Endothelial cell of umbilical vein (primary cell): ENCODE measurements around the gene ABTB2. TPM values are rescaled to one million over a fixed set of nuclear protein-coding genes. Genes with fewer than 3 reads are reported as not detected.

ENCODE experiments used
- BruUV-seq: library from RNA; stranded (reverse); fragments of 400-500 nt; replicated peaks from 2 replicates; lab custom pipeline; 2021; lab: Mats Ljungman, UMichigan
- CTCF ChIA-PET: fragments of 300-600, 350-600 bp; sonication (Branson Sonifier 250); formaldehyde crosslinking; loops from one replicate; lab custom pipeline; 2021; ENCODE audit warnings: antibody characterized with exemption, inconsistent platforms; lab: Charles Lee
- POLR2A ChIA-PET: fragments of 300-600, 350-600 bp; sonication (Branson Sonifier 250); formaldehyde crosslinking; loops from one replicate; lab custom pipeline; 2021; ENCODE audit warnings: antibody characterized with exemption, inconsistent platforms; lab: Charles Lee
- DNase-seq: peaks from one replicate; pipeline ENCODE4 v3.0.0-alpha.2; 2011; ENCODE audit warnings: low read depth, low spot score
- FAIRE-seq: peaks from 2 replicates; lab custom pipeline; 2011; peaks lifted over from hg19 to GRCh38; lab: Jason Lieb, UNC
- H2AFZ ChIP-seq: 2 replicates; pipeline ENCODE4 v1.6.0; 2012; ENCODE audit warnings: low read depth, low read length, control low read depth, inconsistent platforms
- H3K27ac ChIP-seq: 2 replicates; pipeline ENCODE4 v1.5.1; 2011; ENCODE audit warnings: low read depth, mild to moderate bottlenecking, control low read depth, low read length, moderate library complexity; ENCODE audit not compliant: insufficient read depth
- H3K27me3 ChIP-seq, 2 experiments: 2 replicates each; pipeline versions ENCODE4 v1.6.0 to v1.6.1; 2011; ENCODE audit warnings: low read length in 2 of 2, mixed read lengths in 1 of 2; ENCODE audit not compliant: control insufficient read depth in 2 of 2, insufficient read depth in 2 of 2
- H3K36me3 ChIP-seq, 2 experiments: 2 replicates in 1 of 2; 3 replicates in 1 of 2; pipeline ENCODE4 v1.5.1; 2011; ENCODE audit warnings: low read length in 2 of 2, mild to moderate bottlenecking in 1 of 2, moderate library complexity in 1 of 2; ENCODE audit not compliant: control insufficient read depth in 2 of 2, insufficient read depth in 2 of 2; ENCODE audit errors: extremely low read depth in 1 of 2
- H3K4me1 ChIP-seq: 3 replicates; pipeline ENCODE4 v1.5.1; 2011; ENCODE audit warnings: mild to moderate bottlenecking, low read length; ENCODE audit not compliant: control insufficient read depth, insufficient read depth; ENCODE audit errors: extremely low read depth
- H3K4me2 ChIP-seq: 2 replicates; pipeline ENCODE4 v1.6.1; 2011; ENCODE audit warnings: low read length, control low read depth, mixed read lengths; ENCODE audit not compliant: insufficient read depth
- H3K4me3 ChIP-seq, 3 experiments: fragments of 200-600 bp in 1 of 3; sonication (generic), shearing (Covaris generic) in 1 of 3; replicated peaks in 1 of 3; 2 replicates each; pipeline ENCODE4 v1.5.1; 2011 to 2016; ENCODE audit warnings: control low read depth in 3 of 3, low read length in 3 of 3, mild to moderate bottlenecking in 2 of 3, inconsistent platforms in 1 of 3, low read depth in 1 of 3, moderate library complexity in 1 of 3; ENCODE audit not compliant: insufficient read depth in 1 of 3
- H3K79me2 ChIP-seq: 2 replicates; pipeline ENCODE4 v1.6.0; 2012; ENCODE audit warnings: low read length, inconsistent platforms; ENCODE audit not compliant: control insufficient read depth, insufficient read depth
- H3K9ac ChIP-seq: replicated peaks from 2 replicates; pipeline ENCODE3; 2011; ENCODE audit warnings: low read length, control low read depth; ENCODE audit not compliant: insufficient read depth; ENCODE audit errors: extremely low read depth
- H3K9me1 ChIP-seq: replicated peaks from 3 replicates; pipeline ENCODE4 v1.6.0; 2011; ENCODE audit warnings: mild to moderate bottlenecking, low read length; ENCODE audit not compliant: control insufficient read depth, insufficient read depth; ENCODE audit errors: extremely low read depth
- H3K9me3 ChIP-seq: replicated peaks from 2 replicates; pipeline ENCODE4 v1.5.1; 2012; ENCODE audit warnings: low read length, inconsistent platforms; ENCODE audit not compliant: control insufficient read depth, insufficient read depth
- H4K20me1 ChIP-seq: replicated peaks from 2 replicates; pipeline ENCODE3; 2011; ENCODE audit warnings: mild to moderate bottlenecking, low read length; ENCODE audit not compliant: control insufficient read depth, insufficient read depth; ENCODE audit errors: extremely low read depth
- CTCF ChIP-seq, 2 donors: IDR thresholded peaks; 1 replicate in 1 of 2; 2 replicates in 1 of 2; pipeline ENCODE4 v1.5.1; 2011; ENCODE audit warnings: low read length in 2 of 2, mild to moderate bottlenecking in 2 of 2, moderate library complexity in 2 of 2, control low read depth in 1 of 2, inconsistent platforms in 1 of 2, low read depth in 1 of 2; ENCODE audit not compliant: insufficient read depth in 1 of 2; ENCODE audit errors: extremely low read depth in 1 of 2
- EZH2 ChIP-seq: IDR thresholded peaks from 2 replicates; pipeline ENCODE4 v1.6.1; 2012; ENCODE audit warnings: borderline replicate concordance, low read depth, mild to moderate bottlenecking, moderate library complexity, low read length, inconsistent platforms; ENCODE audit not compliant: severe bottlenecking
- FOS ChIP-seq: IDR thresholded peaks from 2 replicates; pipeline ENCODE4 v1.6.1; 2011; ENCODE audit warnings: mild to moderate bottlenecking, low read length, moderate library complexity, borderline replicate concordance; ENCODE audit not compliant: insufficient read depth
- GATA2 ChIP-seq: IDR thresholded peaks from 2 replicates; pipeline ENCODE4 v1.7.0; 2011; ENCODE audit warnings: low read depth, mild to moderate bottlenecking, moderate library complexity, mixed read lengths, low read length; ENCODE audit not compliant: insufficient read length, insufficient read depth
- JUN ChIP-seq: IDR thresholded peaks from 2 replicates; pipeline ENCODE4 v1.6.1; 2011; ENCODE audit warnings: borderline replicate concordance, low read depth; ENCODE audit not compliant: insufficient read length, insufficient read depth
- MAX ChIP-seq: IDR thresholded peaks from 2 replicates; pipeline ENCODE4 v1.6.1; 2011; ENCODE audit not compliant: insufficient read depth, insufficient read length
- MYC ChIP-seq: IDR thresholded peaks from one replicate; pipeline ENCODE4 v1.6.1; 2011; ENCODE audit warnings: mild to moderate bottlenecking, low read depth, low read length
- POLR2A ChIP-seq: IDR thresholded peaks from 2 replicates; pipeline ENCODE4 v1.6.1; 2012; ENCODE audit warnings: low read depth, mild to moderate bottlenecking, control low read depth, low read length
- POLR2AphosphoS5 ChIP-seq: IDR thresholded peaks from 2 replicates; pipeline ENCODE4 v1.6.1; 2012; ENCODE audit warnings: low read depth, mild to moderate bottlenecking, control low read depth, low read length, moderate library complexity; ENCODE audit not compliant: insufficient read depth
- dilution Hi-C: fragments of 300-500 bp; cut with MboI; formaldehyde crosslinking; loops from one replicate; pipeline ENCODE4 v1.15.0; 2019; ENCODE audit warnings: low sequenced_read_pairs; ENCODE audit not compliant: extremely low pct_ligation_motif_present
- intact Hi-C: fragments of 100-400 bp; cut with micrococcal nuclease; formaldehyde crosslinking; loops from one replicate; pipeline ENCODE4 v1.10.0; 2022
- polyA plus RNA-seq, 4 experiments: library from polyadenylated mRNA; depleted of rRNA in 3 of 4; stranded (reverse) in 3 of 4; unstranded in 1 of 4; fragments of >200 nt; gene quantifications; 2 replicates each; pipeline versions ENCODE4 v1.2.1 to v1.2.3, GENCODE V29; 2011 to 2012; ENCODE audit warnings: missing spikeins in 1 of 4
- total RNA-seq: library from RNA; stranded (reverse); gene quantifications from 2 replicates; pipeline ENCODE4 v1.2.3, GENCODE V29; 2021

ABTB2 gene
- total and polyA plus RNA-seq, 2 donors (not counting 3 experiments of a cell fraction or from before 2014, with no cell fraction given) = 0.11 to 0.14 TPM

- H3K9ac ChIP-seq = no peak overlapping the region
- no peaks in the 10 kb centered on the region for H3K36me3 ChIP-seq
- intact Hi-C loops = no loop called here
- ChIA-PET CTCF (no interaction called here), POLR2A (no interaction called here)
- H2AFZ ChIP-seq = no peak overlapping the region
- H4K20me1 ChIP-seq = no peaks in the 10 kb centered on the region
- no peak for DNase-seq
- no TSS peak for BruUV-seq
- H3K79me2 ChIP-seq = no peaks in the 10 kb centered on the region
- FAIRE-seq = no peak
- no peak for TF ChIP-seq CTCF (IDR thresholded peaks at IDR 0.05; ENCODE audit: extremely low read depth in 1 of 2, insufficient read depth in 1 of 2, low read depth in 1 of 2, low read length in 2 of 2)
- no peak for TF ChIP-seq POLR2A
- TF ChIP-seq JUN = no peak
- TF ChIP-seq GATA2 = no peak
- no peak for TF ChIP-seq POLR2AphosphoS5
- TF ChIP-seq MAX = no peak
- TF ChIP-seq EZH2 = no peak
- TF ChIP-seq MYC = no peak
- no peak for TF ChIP-seq FOS
- dilution Hi-C loops = no loop called here
- H3K9me3 ChIP-seq = no peaks in the 10 kb centered on the region
- no peaks in the 10 kb centered on the region for H3K9me1 ChIP-seq
- H3K4me2 ChIP-seq = no peak overlapping the region
- peaks cover 1 to 5% of the 10 kb centered on the region in 2 experiments for H3K27me3 ChIP-seq
- no peak overlapping the region for H3K27ac ChIP-seq
- H3K4me3 ChIP-seq = no peak overlapping the region
- H3K4me1 ChIP-seq = no peaks in the 10 kb centered on the region
Observed at GRCh38 chr11:34343153-34343552, 14.7 kb downstream of the ABTB2 start.
